NCI-H187 treated with DMSO at 0.1 percent for 48 hours (cell line): ENCODE results near the gene DAPP1.
"Not testable (repeated sequence)": the region's sequence is repeated elsewhere in the genome, so short reads cannot be mapped to it uniquely, and the experiment has no call there.

Source experiments
- DNase-seq: peaks from one replicate; lab custom pipeline; 2025; lab: John Stamatoyannopoulos, UW

Gene DAPP1

GRCh38 chr4:99824070-99824599 is 7.5 kb downstream of the DAPP1 start:
- DNase-seq, result no peak

GRCh38 chr4:99825272-99825671 is 8.6 kb downstream of the DAPP1 start:
- DNase-seq, result no peak

DNA sequence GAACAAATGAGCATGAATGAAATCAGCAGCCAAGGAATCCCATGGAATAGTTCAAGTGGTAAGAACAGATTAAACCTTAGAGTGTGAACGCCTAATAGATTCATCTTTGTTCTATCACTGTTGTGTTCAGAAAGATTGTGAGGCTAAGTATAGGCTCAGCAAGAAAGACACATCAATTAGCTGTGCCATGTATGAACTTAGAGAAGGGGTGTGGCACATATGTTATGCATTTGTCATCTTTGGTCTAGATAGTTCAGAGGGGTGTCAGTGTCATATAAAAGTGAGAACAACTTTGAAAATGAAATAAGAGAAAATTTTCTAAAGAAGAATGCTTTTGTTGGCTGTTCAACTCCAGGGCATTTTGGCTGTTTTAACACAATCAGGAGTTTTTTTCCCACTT is 9.4 kb downstream of the DAPP1 start:
- DNase-seq, result no peak

DNA sequence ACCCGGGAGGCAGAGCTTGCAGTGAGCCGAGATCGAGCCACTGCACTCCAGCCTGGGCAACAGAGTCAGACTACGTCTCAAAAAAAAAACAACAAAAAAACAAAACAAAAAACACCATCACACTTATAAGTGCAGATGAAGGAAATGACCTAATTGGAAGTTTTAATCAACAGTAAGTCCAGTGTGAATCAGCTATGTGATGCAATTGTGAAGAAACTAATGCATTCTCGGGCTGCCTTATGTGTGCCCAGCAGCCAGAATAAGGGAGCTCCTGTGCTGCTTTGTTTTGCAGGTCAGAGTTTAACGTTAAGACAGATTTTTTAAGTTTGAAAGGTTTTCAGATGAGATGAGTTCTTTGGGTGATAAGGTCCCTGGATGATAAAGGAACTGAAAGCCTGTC is 10.8 kb downstream of the DAPP1 start:
- DNase-seq, result no peak

- no peak for DNase-seq
Observed at GRCh38 chr4:99827857-99828256, 11.2 kb downstream of the DAPP1 start.

- no peak for DNase-seq
Observed at GRCh38 chr4:99828477-99828876, 11.8 kb downstream of the DAPP1 start.

DNA sequence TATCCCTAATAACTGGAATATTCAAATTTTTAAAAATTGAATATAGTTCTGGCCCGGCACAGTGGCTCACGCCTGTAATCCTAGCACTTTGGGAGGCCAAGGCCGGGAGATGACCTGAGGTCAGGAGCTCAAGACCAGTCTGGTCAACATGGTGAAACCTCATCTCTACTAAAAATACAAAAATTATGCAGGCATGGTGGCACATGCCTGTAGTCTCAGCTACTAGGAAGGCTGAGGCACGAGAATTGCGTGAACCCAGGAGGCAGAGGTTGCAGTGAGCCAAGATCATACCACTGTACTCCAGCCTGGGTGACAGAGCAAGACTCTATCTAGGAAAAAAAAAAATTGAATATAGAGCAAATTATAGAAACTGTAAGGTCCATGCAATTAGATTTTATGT is 13.4 kb downstream of the DAPP1 start:
- not testable (repeated sequence) for DNase-seq

- no peak for DNase-seq
Observed at GRCh38 chr4:99832321-99832720, 15.7 kb downstream of the DAPP1 start.

- DNase-seq, result no peak
Observed at GRCh38 chr4:99832758-99833157, 16.1 kb downstream of the DAPP1 start.

GRCh38 chr4:99833756-99834155 is 17.1 kb downstream of the DAPP1 start:
- no peak for DNase-seq

DNA sequence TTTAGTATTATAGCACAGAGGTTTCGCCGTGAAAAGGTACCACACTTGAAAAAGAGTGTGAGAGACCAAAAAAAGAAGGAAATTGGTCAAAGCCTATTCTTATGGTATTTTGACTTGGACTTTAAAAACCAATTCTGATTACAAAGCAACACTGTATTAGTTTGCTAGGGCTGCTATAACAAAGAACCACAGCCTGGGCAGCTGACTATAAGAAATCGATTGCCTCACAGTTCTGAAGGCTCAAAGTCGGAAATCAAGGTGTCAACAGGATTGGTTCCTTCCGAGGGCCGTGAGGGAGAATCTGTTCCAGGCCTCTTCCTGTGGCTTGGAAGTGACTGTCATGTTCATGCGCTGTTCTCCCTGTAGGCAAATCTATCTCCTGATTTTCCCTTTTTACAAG is 17.9 kb downstream of the DAPP1 start:
- no peak for DNase-seq

DNA sequence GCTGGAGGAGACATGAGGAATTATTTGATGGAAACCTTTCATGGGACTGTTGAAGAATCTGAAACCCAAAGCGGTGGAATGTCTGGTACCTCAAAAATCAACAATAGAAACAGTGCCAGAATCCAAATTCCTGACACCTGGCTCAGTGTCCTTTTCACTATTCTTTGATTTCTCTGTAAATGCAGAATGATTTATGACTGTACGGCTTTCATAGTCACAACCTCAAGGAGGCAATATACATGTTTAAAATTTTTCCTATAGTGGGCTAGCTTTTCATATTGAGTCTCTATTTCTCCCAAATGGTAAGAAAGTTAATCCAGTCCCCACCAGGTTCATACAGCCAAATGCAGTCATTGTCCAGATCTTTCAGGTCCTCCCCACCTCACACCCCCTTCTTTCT is 19.3 kb downstream of the DAPP1 start:
- DNase-seq, result no peak

DNA sequence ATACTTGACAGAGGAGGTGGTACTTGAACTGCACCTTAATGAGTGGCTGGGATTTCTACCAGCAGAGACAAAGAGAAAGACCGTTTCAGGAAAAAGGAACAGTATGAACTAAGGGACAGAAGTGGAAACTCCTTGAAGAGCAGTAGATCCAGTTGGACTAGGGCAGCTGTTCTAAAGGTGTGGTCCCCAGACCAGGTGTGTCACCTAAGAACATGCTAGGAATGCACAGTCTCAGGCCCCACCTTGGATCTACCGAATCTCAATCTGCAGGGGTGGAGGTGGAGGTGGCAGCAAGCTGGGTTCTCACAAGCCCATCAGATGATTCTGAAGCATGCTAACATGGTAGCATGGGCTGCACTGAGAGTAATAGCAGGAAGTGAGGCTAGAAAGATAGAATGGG is 22.3 kb downstream of the DAPP1 start:
- no peak for DNase-seq

DNA sequence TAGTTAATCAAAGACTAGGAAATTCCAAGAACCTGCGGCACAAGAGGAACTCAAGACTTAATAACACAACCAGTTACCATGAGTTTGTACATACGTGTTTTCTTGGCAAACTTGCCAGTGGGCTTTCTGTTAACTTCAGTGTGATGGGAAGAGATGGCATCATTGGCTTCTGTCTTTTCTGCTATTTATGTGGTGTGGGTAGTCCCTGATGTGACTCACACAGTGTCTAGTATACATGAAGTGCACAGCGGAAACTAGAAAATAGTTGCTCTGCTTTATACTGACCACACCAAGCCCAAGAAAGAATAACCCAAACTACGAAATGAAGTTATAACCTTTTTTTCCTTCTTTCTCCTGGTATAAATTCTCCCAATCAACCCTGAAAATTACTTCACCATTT is 24.5 kb downstream of the DAPP1 start:
- DNase-seq, result no peak

DNA sequence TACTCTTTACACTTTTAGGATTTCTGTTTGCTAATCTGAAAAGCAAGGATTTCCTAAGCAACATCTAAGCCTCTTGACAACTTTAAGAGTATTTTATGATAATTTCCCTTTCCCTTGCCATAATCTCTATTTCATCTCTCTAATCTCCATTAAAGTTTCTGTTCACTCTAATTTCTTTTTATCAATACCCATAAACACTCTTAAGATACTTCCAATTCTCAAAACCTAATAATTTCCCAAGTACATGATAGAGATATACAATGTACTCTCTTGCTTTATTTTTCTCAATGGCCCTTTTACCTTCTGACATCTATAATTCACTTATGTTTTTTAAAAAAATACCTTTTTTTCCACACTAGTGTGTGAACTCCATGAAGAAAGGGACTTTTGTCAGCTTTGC is 26.8 kb downstream of the DAPP1 start:
- no peak for DNase-seq

GRCh38 chr4:99844048-99844447 is 27.4 kb downstream of the DAPP1 start:
- no peak for DNase-seq

GRCh38 chr4:99845179-99845578 is 28.6 kb downstream of the DAPP1 start:
- DNase-seq, result no peak

DNA sequence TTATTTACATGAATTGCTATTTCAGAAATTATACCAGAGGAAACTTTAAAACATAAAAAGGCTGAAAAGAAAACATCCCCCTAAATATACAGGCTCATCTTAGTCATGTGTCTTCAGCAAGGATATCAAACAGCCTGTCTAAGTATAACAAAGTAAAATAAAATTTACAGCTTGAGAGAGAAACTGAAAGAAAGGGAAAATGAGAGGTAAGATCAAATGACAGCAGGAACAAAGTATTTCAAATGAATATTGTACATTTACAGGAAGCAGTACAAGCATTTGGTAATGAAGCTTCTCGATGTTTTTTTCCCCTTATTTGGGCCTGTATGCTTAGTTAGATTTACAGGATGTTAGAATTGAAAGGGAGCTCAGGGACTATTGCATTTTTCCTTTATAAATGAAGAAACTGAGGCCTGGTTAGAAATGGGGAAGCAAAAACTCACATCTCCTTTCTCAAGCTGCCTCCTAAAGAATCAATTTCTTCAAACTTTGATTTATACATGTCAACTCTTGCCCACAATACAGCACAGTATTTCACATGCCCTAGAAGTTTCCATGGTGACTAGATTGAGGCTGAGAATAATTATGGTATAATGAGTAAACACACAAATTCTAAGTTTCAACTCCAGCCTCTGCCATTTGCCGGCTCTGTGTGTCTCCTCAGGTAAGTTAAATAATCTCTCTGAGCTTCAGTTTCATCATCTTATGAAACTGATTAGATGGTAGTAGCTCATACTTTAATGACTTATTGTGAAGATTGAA is 29.3 kb downstream of the DAPP1 start:
- DNase-seq, result no peak

DNA sequence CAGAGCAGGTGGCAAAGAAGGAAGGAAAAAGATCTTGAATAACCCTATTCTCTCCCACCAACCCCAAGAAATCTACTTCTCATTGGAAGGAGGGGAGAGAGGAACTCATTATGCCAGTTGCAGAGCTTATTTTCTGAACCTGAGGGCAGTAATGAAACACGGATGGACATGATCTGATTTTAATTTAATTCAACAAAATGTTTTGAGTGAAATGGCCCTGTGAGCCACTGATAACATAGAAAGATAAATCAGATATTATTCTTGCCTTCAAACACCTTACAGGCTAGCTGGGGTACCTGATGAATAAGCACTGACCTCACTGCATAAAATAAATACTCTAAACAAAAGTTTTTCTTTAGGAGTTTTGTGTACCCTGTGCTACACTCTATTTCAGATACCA is 30.3 kb downstream of the DAPP1 start:
- DNase-seq, result no peak

GRCh38 chr4:99847362-99847976 is 30.8 kb downstream of the DAPP1 start:
- no peak for DNase-seq

- no peak for DNase-seq
Observed at GRCh38 chr4:99848591-99849001, 32.0 kb downstream of the DAPP1 start.

GRCh38 chr4:99852199-99852749 is 35.6 kb downstream of the DAPP1 start:
- DNase-seq, result no peak

GRCh38 chr4:99853190-99853589 is 36.6 kb downstream of the DAPP1 start:
- DNase-seq, result no peak
